EH (cell line): ENCODE measurements around the gene PI3.
"Not testable (repeated sequence)": the region's sequence is repeated elsewhere in the genome, so short reads cannot be mapped to it uniquely, and the experiment has no call there.

Experiments
- DNase-seq: peaks from one replicate; pipeline ENCODE4 v3.0.0-alpha.2; 2015; ENCODE audit warnings: low read depth

Gene PI3, protein sequence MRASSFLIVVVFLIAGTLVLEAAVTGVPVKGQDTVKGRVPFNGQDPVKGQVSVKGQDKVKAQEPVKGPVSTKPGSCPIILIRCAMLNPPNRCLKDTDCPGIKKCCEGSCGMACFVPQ

DNA sequence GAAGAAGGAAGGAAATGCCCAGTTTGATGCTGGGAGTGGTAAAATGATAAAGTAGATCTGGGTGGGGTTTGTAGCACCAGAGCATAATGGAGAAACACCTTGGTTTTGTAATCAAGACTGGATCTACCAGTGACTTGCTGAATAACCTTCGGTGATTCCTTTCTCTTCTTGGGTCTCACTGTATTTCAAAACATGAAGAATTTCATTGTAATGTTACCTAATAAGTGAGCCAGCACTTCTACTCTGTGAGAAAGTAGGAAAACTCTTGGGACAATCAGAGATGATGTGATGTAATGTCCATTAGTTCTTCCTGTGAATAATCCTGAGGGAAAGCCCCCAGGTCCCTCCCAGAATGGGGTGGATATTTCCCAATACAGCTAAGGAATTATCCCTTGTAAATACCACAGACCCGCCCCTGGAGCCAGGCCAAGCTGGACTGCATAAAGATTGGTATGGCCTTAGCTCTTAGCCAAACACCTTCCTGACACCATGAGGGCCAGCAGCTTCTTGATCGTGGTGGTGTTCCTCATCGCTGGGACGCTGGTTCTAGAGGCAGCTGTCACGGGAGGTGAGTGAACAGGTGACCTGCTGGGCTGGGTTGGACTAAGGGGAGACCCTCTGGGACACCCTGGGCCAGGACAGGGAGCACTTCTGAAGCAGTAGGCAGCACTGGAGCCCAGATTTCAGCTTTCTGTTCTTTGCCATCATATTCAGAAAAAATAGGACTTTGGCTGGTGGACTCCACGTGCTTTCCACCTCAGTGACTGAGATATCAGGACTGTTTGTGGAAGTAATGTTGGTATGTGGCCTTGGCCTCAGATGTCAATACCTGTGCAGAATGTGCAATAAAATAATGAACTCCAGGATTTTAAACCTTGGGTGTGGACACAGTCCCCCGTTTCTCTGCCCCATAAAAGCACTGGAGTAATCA is at the start of gene PI3:
Gene PI3 (plus strand): TSS at position 469 of the 931 bp plus-strand sequence. CDS start 21 bp downstream, at position 490.
- DNase-seq: peak; percentile 22

DNA sequence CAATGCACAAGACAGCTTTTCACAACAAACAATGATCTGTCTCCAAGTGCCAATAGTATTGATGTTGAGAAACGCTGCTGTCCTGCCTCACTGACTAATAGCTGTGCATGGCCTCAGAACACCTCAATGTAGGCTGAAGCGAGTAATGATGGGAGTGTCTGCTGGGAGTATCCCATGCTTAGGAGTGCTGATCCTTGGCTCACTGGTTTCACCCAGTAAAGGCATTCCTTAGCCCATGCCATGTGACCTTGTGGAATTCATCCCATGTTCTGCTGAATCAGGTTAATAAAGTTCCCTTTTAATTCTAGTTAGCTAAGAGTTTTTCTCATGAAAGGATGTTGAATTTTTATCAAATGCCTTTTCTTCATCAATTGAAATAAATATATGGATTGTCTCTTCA is 46.6 kb upstream of the PI3 start:
- DNase-seq: peak; percentile 18

DNA sequence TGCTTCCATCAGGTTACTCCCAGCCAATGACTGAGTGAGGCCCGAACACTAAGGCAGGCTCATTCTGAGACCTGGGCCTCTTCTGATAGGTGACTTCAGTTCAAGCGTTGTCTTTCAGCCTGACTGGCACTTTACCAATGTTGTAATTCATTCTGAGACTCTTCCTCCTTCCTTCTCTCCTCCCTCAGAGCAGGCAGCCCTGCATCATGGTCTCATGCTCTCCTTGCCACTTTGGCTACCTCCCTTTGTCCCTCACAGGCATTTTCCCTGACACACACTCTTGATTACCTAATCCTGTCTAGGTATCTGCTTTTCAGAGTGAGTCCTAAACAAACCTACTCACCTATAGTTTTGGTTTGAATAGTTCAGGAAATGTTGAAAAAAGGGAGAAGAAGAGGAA is 37.8 kb upstream of the PI3 start:
- no peak for DNase-seq

DNA sequence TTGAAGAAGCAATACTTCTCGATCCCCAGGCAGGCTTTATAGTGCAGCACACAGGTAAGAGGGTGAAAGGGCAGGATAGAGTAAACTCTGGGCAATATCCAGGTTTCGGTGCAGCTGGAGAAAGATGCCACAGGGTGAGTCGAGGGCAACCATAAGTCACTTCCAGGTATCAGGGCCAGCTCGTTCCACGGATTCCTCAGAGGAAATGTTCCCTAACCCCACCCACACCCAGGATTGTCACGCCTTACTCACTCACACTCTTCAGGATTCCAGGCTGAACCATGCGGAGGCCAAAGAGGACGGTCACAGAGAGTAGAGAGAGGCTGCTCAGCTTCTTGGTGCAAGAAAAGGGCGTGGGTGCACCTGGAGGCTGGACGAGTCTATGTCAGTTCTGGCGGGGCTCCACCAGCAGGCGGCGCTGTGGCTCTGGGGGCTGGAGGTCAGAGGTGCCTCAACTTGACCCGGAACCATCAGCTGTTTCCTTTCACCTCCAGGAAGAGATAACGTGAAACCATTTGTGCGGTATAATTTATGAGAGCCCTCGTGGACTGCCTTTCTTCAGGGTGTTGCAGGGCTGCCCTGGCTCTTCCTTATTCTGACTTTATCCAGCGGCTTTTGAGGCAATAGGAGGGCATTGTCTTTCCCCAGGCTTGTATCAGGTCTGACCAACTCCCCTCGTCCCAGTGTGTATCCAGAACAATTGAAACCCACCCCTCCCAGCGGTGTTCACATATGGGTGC is 36.0 kb upstream of the PI3 start:
- peak; percentile 14 for DNase-seq

DNA sequence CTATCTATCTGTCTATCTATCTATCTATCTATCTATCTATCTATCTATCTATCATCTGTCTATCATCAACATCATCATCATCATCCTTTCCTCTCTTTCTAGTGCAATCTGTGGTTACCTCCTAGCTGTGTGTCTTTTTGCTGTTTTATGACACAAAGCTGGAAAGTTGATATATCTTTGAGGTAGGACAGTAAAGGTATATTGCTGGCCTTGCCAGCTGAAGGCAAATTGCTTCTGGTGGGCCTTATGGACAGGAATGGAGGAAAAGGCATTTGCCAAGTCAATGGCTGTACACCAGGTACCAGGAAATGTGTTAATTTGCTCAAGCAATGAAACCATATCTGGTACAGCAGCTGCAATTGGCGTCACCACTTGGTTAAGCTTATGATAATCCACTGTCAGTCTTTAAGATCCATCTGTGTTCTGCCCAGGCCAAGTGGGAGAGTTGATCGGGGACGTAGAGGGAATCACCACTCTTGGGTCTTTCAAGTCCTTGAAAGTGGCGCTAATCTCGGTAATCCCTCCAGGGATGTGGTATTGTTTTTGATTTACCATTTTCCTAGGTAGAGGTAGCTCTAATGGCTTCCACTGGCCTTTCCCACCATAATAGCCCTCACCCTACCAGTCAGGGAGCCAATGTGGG is 34.8 kb upstream of the PI3 start:
- DNase-seq: not testable (repeated sequence)

DNA sequence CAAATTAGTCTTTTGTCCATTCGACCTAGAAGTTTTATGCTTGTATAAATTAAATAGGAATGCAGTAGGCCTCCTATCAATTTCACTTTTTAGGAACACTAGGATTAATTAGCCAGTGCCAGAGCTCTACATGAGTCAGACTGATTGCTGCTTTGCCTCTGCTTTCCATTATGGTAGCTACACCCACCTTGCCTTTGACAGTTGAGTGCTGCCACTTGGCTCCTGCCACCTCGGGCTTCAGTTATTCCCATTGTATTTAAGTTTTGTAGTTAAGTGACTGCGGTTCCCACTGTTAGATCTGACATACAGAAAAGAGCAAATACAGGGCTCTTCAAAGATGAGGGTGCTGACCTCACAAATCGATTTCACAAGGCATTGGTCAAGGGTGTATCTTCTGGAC is 33.9 kb upstream of the PI3 start:
- DNase-seq: no peak

DNA sequence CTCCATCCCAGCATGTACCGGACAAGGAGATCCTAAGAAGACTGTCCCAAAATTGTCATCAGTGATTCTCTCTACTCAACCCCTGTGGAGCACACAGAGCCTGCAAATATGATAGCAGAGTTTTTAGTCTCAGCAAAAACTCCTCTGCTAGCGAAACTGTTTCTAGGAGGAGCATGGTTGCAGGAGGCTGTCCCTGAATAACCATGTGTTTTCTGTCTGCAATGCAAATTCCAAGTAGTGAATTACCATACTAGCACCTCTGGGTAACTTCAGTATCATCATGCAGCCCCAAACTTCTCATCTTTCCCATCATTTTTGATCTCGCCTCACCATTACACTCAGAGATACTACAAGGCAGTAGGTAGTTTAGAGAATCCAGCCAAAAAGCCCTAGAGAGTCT is 25.6 kb upstream of the PI3 start:
- DNase-seq: no peak

DNA sequence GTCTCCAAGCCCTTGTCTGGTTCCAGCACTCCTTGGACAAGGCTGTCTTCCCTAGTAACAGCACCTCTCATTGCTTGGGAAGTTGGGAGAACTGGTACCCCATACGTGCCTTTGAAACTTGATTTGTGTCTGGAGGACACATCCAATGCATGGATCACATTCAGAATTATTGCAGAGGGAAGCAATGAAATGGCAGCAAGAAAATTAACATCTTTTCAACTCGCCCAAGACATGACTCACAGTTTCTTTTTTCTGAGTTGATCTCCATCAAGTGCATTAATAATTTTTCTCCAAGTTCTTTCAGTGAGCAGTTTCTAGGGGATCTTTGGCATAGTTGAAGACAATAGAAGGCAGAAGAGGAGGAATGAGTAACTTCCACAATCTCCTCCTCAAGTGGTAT is 22.3 kb upstream of the PI3 start:
- DNase-seq: no peak

DNA sequence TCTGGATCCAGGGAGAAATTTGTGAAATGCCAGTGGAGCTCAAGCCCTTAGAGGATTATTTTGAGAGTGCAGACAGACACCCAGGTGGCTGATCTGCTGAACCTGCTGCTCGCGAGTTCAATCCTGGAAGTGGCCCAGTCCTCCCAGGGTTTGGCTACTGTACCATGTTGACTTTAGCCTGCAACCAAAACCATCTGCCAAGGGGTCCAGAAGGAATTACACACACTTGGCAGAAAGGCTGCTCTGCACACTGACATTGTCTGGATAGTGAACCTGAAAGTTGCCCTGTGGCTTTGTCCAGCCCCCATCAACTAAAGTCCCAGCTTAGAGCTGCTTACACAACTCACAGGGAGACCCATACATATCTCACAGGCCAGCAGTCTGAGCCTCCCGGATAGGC is 21.6 kb upstream of the PI3 start:
- no peak for DNase-seq

DNA sequence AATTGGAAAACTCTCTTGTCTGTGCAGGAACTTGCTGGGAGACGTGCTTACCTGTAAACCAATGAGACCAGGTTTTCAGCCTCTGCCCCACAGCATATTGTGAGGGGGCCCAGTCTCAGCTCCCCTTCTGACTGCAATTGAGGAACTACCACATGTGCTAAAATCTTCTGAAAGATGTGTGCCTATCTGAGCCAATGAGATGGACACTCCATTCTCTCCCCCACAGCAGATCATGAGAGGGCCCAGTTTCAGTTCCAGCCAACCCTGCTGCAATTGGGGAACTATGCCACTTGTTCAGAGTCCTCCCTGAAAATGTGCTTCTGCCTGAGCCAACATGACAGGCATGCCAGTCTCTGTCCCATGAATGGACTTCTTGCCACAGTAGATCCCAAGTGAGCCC is 20.9 kb upstream of the PI3 start:
- no peak for DNase-seq

DNA sequence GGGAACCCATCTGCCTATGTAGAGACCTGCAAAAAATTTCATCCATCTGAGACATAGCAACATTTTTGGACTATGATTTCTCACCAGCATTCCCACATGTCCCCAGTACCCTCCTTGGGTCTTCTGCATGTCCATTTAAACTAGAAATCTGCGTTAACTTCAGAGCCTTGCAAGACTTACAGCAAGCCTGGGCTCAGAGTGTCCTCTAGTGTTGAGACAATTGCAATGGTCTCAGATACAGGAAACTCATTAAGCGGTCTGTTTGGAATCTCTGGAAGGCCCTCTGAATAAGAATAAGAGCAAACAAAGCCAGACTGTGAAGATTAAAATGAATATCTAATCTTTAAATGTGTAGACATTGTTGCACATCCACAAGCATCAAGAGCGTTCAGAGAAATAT is 20.5 kb upstream of the PI3 start:
- DNase-seq: peak; percentile 16

DNA sequence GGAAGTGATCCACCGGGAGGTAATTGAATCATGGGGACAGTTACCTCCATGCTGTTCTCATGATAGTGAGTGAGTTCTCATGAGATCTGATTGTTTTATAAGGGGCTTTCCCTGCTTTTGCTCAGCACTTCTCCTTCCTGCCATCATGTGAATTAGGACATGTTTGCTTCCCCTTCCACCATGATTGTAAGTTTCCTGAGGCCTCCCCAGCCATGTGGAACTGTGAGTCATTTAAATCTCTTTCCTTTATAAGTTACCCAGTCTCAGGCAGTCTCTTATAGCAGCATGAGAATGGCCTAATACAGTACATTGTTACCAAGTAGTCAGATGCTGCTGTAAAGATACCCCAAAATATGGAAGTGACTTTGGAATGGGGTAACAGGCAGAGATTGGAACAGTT is 19.9 kb upstream of the PI3 start:
- not testable (repeated sequence) for DNase-seq

DNA sequence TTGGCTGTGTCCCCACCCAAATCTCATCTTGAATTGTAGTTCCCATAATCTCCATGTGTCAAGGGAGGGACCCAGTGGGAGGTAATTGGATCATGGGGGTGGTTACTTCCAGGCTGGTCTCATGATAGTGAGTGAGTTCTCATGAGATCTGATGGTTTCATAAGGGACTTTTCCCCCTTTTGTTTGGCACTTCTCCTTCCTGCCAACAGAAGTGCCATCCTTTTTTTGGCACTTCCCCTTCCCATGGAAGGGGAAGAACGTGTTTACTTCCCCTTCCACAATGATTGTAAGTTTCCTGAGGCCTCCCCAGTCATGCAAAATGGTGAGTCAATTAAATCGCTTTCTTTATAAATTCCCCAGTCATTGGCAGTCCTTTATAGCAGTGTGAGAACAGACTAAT is 18.0 kb upstream of the PI3 start:
- no peak for DNase-seq

DNA sequence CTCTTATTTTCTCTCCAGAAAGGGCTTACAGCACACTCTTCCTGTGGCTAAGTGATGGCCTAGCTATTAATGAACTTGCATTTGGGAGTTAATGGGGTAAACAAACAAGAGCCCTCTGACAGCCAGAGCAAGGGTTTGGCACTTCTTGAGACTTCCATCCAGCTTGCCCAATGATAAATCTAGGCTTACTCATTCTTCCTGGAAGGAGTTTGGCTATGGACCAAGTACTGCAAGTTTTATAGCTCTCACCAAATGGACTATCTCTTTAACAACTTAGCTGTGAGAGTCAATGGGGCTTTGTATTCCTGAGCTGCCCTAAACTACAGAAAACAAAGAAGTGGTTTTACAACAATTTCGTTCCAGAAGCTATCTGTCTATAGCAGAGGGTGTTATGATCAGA is 16.7 kb upstream of the PI3 start:
- peak; percentile 78 for DNase-seq

DNA sequence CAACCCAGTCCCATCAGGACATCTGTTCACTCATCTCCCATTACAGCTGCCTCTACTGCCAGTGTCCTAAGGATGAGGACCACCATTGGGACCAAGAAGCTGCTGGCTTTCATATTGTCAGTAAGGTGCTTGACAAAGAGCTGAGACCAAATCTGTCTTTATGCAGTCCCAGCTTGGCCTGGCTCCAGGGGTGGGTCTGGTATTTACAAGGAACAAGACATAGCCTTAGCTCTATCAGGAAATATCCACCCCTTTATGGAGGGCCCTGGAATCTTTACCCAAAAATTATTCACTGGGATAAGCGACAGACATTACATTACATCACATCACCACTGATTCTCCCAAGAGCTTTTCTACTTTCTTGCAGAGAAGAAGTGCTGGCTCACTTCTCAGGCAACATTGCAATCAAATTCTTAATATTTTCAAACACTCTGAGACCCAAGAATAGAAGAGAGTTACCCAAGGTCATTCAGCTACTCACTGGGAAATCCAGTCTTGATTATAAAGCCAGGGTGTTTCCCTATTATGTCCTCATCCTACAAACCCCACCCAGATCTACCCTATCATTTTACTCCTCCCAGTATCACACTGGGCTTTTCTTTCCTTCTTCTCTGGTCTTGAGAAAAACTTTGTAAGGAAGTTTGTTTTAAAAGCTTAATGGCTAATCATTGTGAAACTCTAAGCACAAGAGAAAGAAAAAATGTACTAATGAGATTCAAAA is 11.5 kb upstream of the PI3 start:
- DNase-seq: no peak

DNA sequence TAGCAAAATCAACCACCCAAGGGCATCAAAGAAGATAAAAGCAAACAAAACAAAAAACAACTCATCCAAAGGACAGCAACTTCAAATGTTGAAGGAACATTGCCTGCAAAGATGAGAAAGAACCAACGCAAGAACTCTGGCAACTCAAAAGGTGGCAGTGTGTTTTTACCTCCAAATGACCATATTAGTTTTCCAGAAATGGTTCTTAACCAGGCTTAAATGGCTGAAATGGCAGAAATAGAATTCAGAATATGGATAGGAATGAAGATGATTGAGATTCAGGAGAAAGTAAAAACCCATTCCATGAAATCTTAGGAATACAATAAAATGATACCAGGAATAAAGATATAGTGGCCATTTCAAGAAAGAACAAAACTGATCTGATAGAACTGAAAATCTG is 9.8 kb upstream of the PI3 start:
- no peak for DNase-seq

DNA sequence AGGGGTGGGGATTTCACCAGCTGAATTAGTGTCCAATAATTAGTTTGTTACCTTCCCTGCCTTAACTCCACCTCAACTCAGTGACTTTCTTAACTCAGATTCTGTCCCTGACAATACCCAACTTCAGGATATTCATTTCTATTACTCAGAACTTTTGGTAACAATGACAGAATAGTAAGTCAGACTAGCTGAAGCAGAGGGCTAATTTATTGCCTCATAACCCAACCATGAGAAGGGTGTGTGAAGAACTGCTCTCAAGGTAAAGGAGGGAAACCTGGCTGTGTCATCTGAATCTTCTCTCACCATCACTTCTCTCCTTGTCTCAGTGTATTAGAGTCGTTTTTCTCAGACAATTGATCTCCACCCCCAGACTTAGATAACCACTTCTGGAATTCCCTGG is 1.2 kb upstream of the PI3 start:
- DNase-seq: no peak

DNA sequence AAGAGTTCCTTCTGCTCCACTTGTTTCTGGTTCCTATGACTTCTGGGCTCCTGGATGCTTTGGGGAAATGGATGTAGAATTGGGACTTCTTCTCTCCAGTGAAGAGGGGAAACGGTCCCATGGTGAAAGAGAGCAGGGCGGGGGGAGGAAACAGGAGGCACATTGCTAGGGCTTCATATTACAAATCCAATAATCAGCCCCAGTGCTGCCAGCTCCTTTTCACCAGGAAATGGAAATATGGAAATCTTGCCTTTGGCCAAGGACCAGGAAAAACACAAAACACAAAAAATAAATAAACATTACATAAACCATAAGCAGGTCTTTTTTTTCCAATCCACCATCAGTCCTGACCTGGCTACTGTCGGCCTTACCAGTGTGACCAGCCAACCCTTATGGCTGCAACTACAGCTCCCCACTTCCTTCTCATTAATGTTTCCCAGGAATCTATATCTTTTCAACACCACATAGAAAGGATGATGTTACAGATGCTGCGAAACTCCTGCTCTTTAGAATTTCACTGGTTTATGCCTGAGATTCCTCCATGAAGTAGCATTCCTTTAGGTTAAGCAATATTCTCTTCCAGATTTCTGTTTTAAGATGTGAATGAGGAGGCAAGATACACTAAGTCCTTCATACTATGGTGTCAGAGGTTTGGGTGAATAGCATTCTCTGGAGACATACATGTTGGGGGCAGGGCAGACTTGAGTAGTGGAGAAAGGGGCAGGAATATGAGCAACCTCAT is 2.0 kb downstream of the PI3 start:
- DNase-seq: no peak

DNA sequence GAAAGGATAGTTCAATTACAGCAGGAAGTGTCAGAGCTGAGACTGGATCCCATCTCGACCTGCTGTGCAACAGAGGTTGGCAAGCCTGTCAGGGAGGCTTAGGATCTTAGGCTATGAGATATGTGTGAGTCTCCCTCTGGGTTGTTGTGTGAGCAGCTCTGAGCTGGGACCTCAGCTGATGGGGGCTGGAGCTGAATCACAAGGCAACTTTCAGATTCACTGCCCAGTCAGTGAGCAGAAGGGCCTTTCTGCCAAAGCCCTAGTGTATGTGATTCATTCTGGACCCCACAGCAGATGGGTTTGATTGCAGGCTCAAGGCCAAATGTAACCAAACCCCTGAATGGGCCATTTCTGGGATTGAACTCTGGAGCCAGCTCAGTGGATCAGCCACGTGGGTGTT is 4.5 kb downstream of the PI3 start:
- no peak for DNase-seq

DNA sequence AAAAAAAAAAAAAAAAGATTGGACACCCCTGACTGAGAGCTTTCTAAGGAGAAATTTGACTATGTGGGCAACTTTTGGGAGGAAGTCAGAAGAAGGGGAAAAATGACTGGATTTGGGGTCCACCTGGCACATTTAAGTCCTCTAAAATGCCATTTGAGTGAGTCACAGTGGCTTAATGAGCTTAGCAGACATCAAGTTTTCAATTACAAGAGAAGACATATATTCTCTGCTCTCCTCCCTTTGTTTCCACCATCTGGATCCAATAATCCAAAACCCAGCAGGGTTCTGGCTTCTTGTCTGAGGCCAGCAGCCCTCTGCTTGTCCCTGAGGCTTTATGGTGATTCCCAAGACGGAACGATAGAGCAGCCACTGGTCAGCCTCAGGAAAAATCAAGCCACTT is 6.9 kb downstream of the PI3 start:
- peak; percentile 58 for DNase-seq

DNA sequence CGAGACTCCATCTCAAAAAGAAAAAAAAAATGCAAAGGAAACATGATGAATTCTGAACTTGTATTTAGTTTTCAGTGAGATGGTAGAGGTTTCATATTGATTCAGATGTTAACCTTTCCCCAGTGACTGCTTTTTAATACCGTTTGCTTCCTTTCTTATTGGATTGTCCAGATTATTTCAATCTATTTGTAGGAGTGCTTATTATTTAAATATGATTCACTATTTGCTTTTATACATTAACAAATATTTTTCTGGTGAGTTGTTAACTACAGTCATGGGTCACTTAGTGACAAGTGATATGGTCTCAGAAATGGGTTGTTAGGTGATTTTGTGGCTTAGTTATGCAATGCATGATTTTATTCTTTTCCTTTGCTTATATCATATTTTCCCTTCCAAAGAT is 8.4 kb downstream of the PI3 start:
- DNase-seq: no peak
